Measurements from ENCODE around the gene RFX2. TPM values are rescaled to one million over a fixed set of nuclear protein-coding genes. Genes with fewer than 3 reads are reported as not detected.

Gene RFX2
- total RNA-seq, 2 donors from 2014 or later, result 6.6 to 11.0 TPM

- no peak overlapping the region for H3K27ac ChIP-seq (ENCODE audit: low read depth, low read length)
- 91 to 92% methylated on average over 7 to 12 of the region's 12 CpGs for WGBS, 2 experiments (ENCODE audit: insufficient coverage in 1 of 2, insufficient read length in 1 of 2)
- Mint-ChIP-seq H3K27me3 (ENCODE audit: insufficient read depth) (no peaks in the 10 kb centered on the region), H3K9me3 (no peaks in the 10 kb centered on the region), H3K36me3 (ENCODE audit: low read depth) (no peaks in the 10 kb centered on the region), H3K4me3 (no peak overlapping the region), H3K27ac (no peak overlapping the region), H3K4me1 (peaks cover under 1% of the 10 kb centered on the region)
- no peaks in the 10 kb centered on the region for H3K27me3 ChIP-seq (ENCODE audit: control insufficient read depth, insufficient read depth, low read length, poor library complexity, severe bottlenecking)
- H3K36me3 ChIP-seq (ENCODE audit: control insufficient read depth, insufficient read depth, low read length), result no peaks in the 10 kb centered on the region
- no peak for TF ChIP-seq CTCF (conservative IDR thresholded peaks at IDR 0.05)
- no peak overlapping the region for H3K4me3 ChIP-seq (ENCODE audit: low read length)
- H3K9me3 ChIP-seq (ENCODE audit: control insufficient read depth, low read length), result no peaks in the 10 kb centered on the region
- DNase-seq, result no peak
- no peaks in the 10 kb centered on the region for H3K4me1 ChIP-seq (ENCODE audit: control insufficient read depth, insufficient read depth, low read length)
- no peak overlapping the region for H3K9ac ChIP-seq (ENCODE audit: extremely low read depth, low read length, poor library complexity, severe bottlenecking)
Measured at GRCh38 chr19:6042776-6043726, 67.2 kb downstream of the RFX2 start.

GRCh38 chr19:6041991-6042481 is 68.3 kb downstream of the RFX2 start:
- DNase-seq, result no peak
- H3K27ac Mint-ChIP-seq, result no peak overlapping the region
- no peaks in the 10 kb centered on the region for H3K9me3 Mint-ChIP-seq

GRCh38 chr19:6041071-6041470 is 69.2 kb downstream of the RFX2 start:
- no peaks in the 10 kb centered on the region for H3K27me3 Mint-ChIP-seq (ENCODE audit: insufficient read depth)
- H3K27ac Mint-ChIP-seq, result no peak overlapping the region
- TF ChIP-seq CTCF (conservative IDR thresholded peaks at IDR 0.05), result no peak
- no peak overlapping the region for H3K27ac ChIP-seq (ENCODE audit: low read depth, low read length)
- no peaks in the 10 kb centered on the region for H3K9me3 Mint-ChIP-seq
- no peaks in the 10 kb centered on the region for H3K4me1 Mint-ChIP-seq
- no peak for DNase-seq
- no peak overlapping the region for H3K9ac ChIP-seq (ENCODE audit: extremely low read depth, low read length, poor library complexity, severe bottlenecking)
- H3K36me3 ChIP-seq (ENCODE audit: control insufficient read depth, insufficient read depth, low read length), result no peaks in the 10 kb centered on the region
- H3K4me1 ChIP-seq (ENCODE audit: control insufficient read depth, insufficient read depth, low read length), result no peaks in the 10 kb centered on the region
- H3K36me3 Mint-ChIP-seq (ENCODE audit: low read depth), result no peaks in the 10 kb centered on the region
- WGBS, 2 experiments (ENCODE audit: insufficient coverage in 1 of 2, insufficient read length in 1 of 2), result 80 to 89% methylated on average over 1 to 5 of the region's 5 CpGs
- no peak overlapping the region for H3K4me3 ChIP-seq (ENCODE audit: low read length)
- H3K9me3 ChIP-seq (ENCODE audit: control insufficient read depth, low read length), result no peaks in the 10 kb centered on the region
- no peaks in the 10 kb centered on the region for H3K27me3 ChIP-seq (ENCODE audit: control insufficient read depth, insufficient read depth, low read length, poor library complexity, severe bottlenecking)
- H3K4me3 Mint-ChIP-seq, result no peak overlapping the region

More at GRCh38 chr19:6041991-6042481, 68.3 kb downstream of the RFX2 start:
- Histone ChIP-seq H3K27me3 (ENCODE audit: control insufficient read depth, insufficient read depth, low read length, poor library complexity, severe bottlenecking) (no peaks in the 10 kb centered on the region), H3K4me1 (ENCODE audit: control insufficient read depth, insufficient read depth, low read length) (no peaks in the 10 kb centered on the region), H3K9me3 (ENCODE audit: control insufficient read depth, low read length) (no peaks in the 10 kb centered on the region), H3K9ac (ENCODE audit: extremely low read depth, low read length, poor library complexity, severe bottlenecking) (no peak overlapping the region), H3K4me3 (ENCODE audit: low read length) (no peak overlapping the region), H3K27ac (ENCODE audit: low read depth, low read length) (no peak overlapping the region), H3K36me3 (ENCODE audit: control insufficient read depth, insufficient read depth, low read length) (no peaks in the 10 kb centered on the region)
- 93 to 95% methylated on average over 27 of the region's 27 CpGs for WGBS, 2 experiments (ENCODE audit: insufficient coverage in 1 of 2, insufficient read length in 1 of 2)
- Mint-ChIP-seq H3K36me3 (ENCODE audit: low read depth) (no peaks in the 10 kb centered on the region), H3K4me1 (no peaks in the 10 kb centered on the region), H3K4me3 (no peak overlapping the region), H3K27me3 (ENCODE audit: insufficient read depth) (no peaks in the 10 kb centered on the region)
- no peak for TF ChIP-seq CTCF (conservative IDR thresholded peaks at IDR 0.05)

Measured in endodermal cell (in vitro differentiated cells).